ENCODE data around the gene SERTAD1.

The SERTAD1 gene

GRCh38 chr19:40392123-40392522 is 33.7 kb downstream of the SERTAD1 start:
- Histone ChIP-seq H3K4me1 (ENCODE audit: control insufficient read depth, insufficient read depth, low read length) (no peaks in the 10 kb centered on the region), H3K9ac (ENCODE audit: low read depth, low read length) (no peak overlapping the region), H3K27me3 (ENCODE audit: control insufficient read depth, insufficient read depth, low read length) (no peaks in the 10 kb centered on the region), H3K9me3 (ENCODE audit: control insufficient read depth, insufficient read depth, low read length) (no peaks in the 10 kb centered on the region), H3K4me3 (ENCODE audit: low read depth, low read length) (no peak overlapping the region), H3K36me3 (ENCODE audit: control insufficient read depth, insufficient read depth, low read length) (no peaks in the 10 kb centered on the region)

GRCh38 chr19:40390084-40390742 is 35.6 kb downstream of the SERTAD1 start, which contains the start of gene HIPK4:
TSS of gene HIPK4 (minus strand) at chr19:40390181. CDS start at chr19:40389902, 279 bp downstream.
- Histone ChIP-seq H3K4me1 (ENCODE audit: control insufficient read depth, insufficient read depth, low read length) (no peaks in the 10 kb centered on the region), H3K9me3 (ENCODE audit: control insufficient read depth, insufficient read depth, low read length) (no peaks in the 10 kb centered on the region), H3K4me3 (ENCODE audit: low read depth, low read length) (no peak within 1 kb of the TSS), H3K9ac (ENCODE audit: low read depth, low read length) (no peak within 1 kb of the TSS), H3K36me3 (ENCODE audit: control insufficient read depth, insufficient read depth, low read length) (no peaks in the 10 kb centered on the region), H3K27me3 (ENCODE audit: control insufficient read depth, insufficient read depth, low read length) (no peaks in the 10 kb centered on the region)

GRCh38 chr19:40389404-40390083 is 36.2 kb downstream of the SERTAD1 start:
- no peak overlapping the region for H3K9ac ChIP-seq (ENCODE audit: low read depth, low read length)
- H3K27me3 ChIP-seq (ENCODE audit: control insufficient read depth, insufficient read depth, low read length) = no peaks in the 10 kb centered on the region
- no peak overlapping the region for H3K4me3 ChIP-seq (ENCODE audit: low read depth, low read length)
- H3K9me3 ChIP-seq (ENCODE audit: control insufficient read depth, insufficient read depth, low read length) = no peaks in the 10 kb centered on the region
- no peaks in the 10 kb centered on the region for H3K36me3 ChIP-seq (ENCODE audit: control insufficient read depth, insufficient read depth, low read length)
- no peaks in the 10 kb centered on the region for H3K4me1 ChIP-seq (ENCODE audit: control insufficient read depth, insufficient read depth, low read length)

GRCh38 chr19:40388481-40388880 is 37.3 kb downstream of the SERTAD1 start:
- H3K9ac ChIP-seq (ENCODE audit: low read depth, low read length) = no peak overlapping the region

GRCh38 chr19:40387155-40387554 is 38.6 kb downstream of the SERTAD1 start:
- Histone ChIP-seq H3K4me1 (ENCODE audit: control insufficient read depth, insufficient read depth, low read length) (no peaks in the 10 kb centered on the region), H3K9me3 (ENCODE audit: control insufficient read depth, insufficient read depth, low read length) (no peaks in the 10 kb centered on the region), H3K4me3 (ENCODE audit: low read depth, low read length) (no peak overlapping the region)

More at GRCh38 chr19:40388481-40388880, 37.3 kb downstream of the SERTAD1 start:
- Histone ChIP-seq H3K9me3 (ENCODE audit: control insufficient read depth, insufficient read depth, low read length) (no peaks in the 10 kb centered on the region), H3K4me3 (ENCODE audit: low read depth, low read length) (no peak overlapping the region), H3K4me1 (ENCODE audit: control insufficient read depth, insufficient read depth, low read length) (no peaks in the 10 kb centered on the region), H3K27me3 (ENCODE audit: control insufficient read depth, insufficient read depth, low read length) (no peaks in the 10 kb centered on the region), H3K36me3 (ENCODE audit: control insufficient read depth, insufficient read depth, low read length) (no peaks in the 10 kb centered on the region)

GRCh38 chr19:40383668-40384248 is 42.0 kb downstream of the SERTAD1 start:
- no peaks in the 10 kb centered on the region for H3K27me3 ChIP-seq (ENCODE audit: control insufficient read depth, insufficient read depth, low read length)
- no peak overlapping the region for H3K4me3 ChIP-seq (ENCODE audit: low read depth, low read length)
- no peak overlapping the region for H3K9ac ChIP-seq (ENCODE audit: low read depth, low read length)
- H3K9me3 ChIP-seq (ENCODE audit: control insufficient read depth, insufficient read depth, low read length) = no peaks in the 10 kb centered on the region
- no peaks in the 10 kb centered on the region for H3K4me1 ChIP-seq (ENCODE audit: control insufficient read depth, insufficient read depth, low read length)
- H3K36me3 ChIP-seq (ENCODE audit: control insufficient read depth, insufficient read depth, low read length) = no peaks in the 10 kb centered on the region

More at GRCh38 chr19:40387155-40387554, 38.6 kb downstream of the SERTAD1 start:
- Histone ChIP-seq H3K36me3 (ENCODE audit: control insufficient read depth, insufficient read depth, low read length) (no peaks in the 10 kb centered on the region), H3K27me3 (ENCODE audit: control insufficient read depth, insufficient read depth, low read length) (no peaks in the 10 kb centered on the region), H3K9ac (ENCODE audit: low read depth, low read length) (no peak overlapping the region)

- H3K9me3 ChIP-seq (ENCODE audit: control insufficient read depth, insufficient read depth, low read length) = no peaks in the 10 kb centered on the region
- no peaks in the 10 kb centered on the region for H3K27me3 ChIP-seq (ENCODE audit: control insufficient read depth, insufficient read depth, low read length)
- H3K4me3 ChIP-seq (ENCODE audit: low read depth, low read length) = no peak overlapping the region
- no peaks in the 10 kb centered on the region for H3K4me1 ChIP-seq (ENCODE audit: control insufficient read depth, insufficient read depth, low read length)
- H3K36me3 ChIP-seq (ENCODE audit: control insufficient read depth, insufficient read depth, low read length) = peaks cover 12% of the 10 kb centered on the region
- H3K9ac ChIP-seq (ENCODE audit: low read depth, low read length) = no peak overlapping the region
These were observed 44.5 kb downstream of the SERTAD1 start for GRCh38 chr19:40381321-40381720.

- Histone ChIP-seq H3K4me3 (ENCODE audit: low read depth, low read length) (no peak overlapping the region), H3K36me3 (ENCODE audit: control insufficient read depth, insufficient read depth, low read length) (peaks cover 13% of the 10 kb centered on the region), H3K9ac (ENCODE audit: low read depth, low read length) (no peak overlapping the region), H3K9me3 (ENCODE audit: control insufficient read depth, insufficient read depth, low read length) (no peaks in the 10 kb centered on the region), H3K27me3 (ENCODE audit: control insufficient read depth, insufficient read depth, low read length) (no peaks in the 10 kb centered on the region), H3K4me1 (ENCODE audit: control insufficient read depth, insufficient read depth, low read length) (no peaks in the 10 kb centered on the region)
These were observed 45.4 kb downstream of the SERTAD1 start for GRCh38 chr19:40380199-40381037.

GRCh38 chr19:40379446-40380198 is 46.2 kb downstream of the SERTAD1 start:
- Histone ChIP-seq H3K4me3 (ENCODE audit: low read depth, low read length) (no peak overlapping the region), H3K9ac (ENCODE audit: low read depth, low read length) (no peak overlapping the region), H3K27me3 (ENCODE audit: control insufficient read depth, insufficient read depth, low read length) (no peaks in the 10 kb centered on the region), H3K9me3 (ENCODE audit: control insufficient read depth, insufficient read depth, low read length) (no peaks in the 10 kb centered on the region), H3K4me1 (ENCODE audit: control insufficient read depth, insufficient read depth, low read length) (no peaks in the 10 kb centered on the region), H3K36me3 (ENCODE audit: control insufficient read depth, insufficient read depth, low read length) (peaks cover 14% of the 10 kb centered on the region)

- Histone ChIP-seq H3K27me3 (ENCODE audit: control insufficient read depth, insufficient read depth, low read length) (no peaks in the 10 kb centered on the region), H3K4me3 (ENCODE audit: low read depth, low read length) (no peak overlapping the region), H3K9ac (ENCODE audit: low read depth, low read length) (no peak overlapping the region), H3K4me1 (ENCODE audit: control insufficient read depth, insufficient read depth, low read length) (no peaks in the 10 kb centered on the region), H3K9me3 (ENCODE audit: control insufficient read depth, insufficient read depth, low read length) (no peaks in the 10 kb centered on the region), H3K36me3 (ENCODE audit: control insufficient read depth, insufficient read depth, low read length) (peaks cover 22% of the 10 kb centered on the region)
These were observed 47.3 kb downstream of the SERTAD1 start for GRCh38 chr19:40378509-40378908.

- H3K27me3 ChIP-seq (ENCODE audit: control insufficient read depth, insufficient read depth, low read length) = no peaks in the 10 kb centered on the region
- H3K4me3 ChIP-seq (ENCODE audit: low read depth, low read length) = no peak overlapping the region
- H3K4me1 ChIP-seq (ENCODE audit: control insufficient read depth, insufficient read depth, low read length) = no peaks in the 10 kb centered on the region
- H3K9ac ChIP-seq (ENCODE audit: low read depth, low read length) = no peak overlapping the region
- H3K9me3 ChIP-seq (ENCODE audit: control insufficient read depth, insufficient read depth, low read length) = no peaks in the 10 kb centered on the region
- peaks cover 22% of the 10 kb centered on the region for H3K36me3 ChIP-seq (ENCODE audit: control insufficient read depth, insufficient read depth, low read length)
These were observed 47.9 kb downstream of the SERTAD1 start for GRCh38 chr19:40377876-40378385.
